Cardiac fibroblast (primary cell): ENCODE data around the gene LIN52.

Experiments
- DNase-seq, 2 donors: peaks; one replicate each; pipeline versions ENCODE4 v3.0.0 to v3.0.0-alpha.2; 2010; ENCODE audit warnings: low read depth in 2 of 2
- H3K4me3 ChIP-seq, 2 donors: replicated peaks in 1 of 2; 1 replicate in 1 of 2; 2 replicates in 1 of 2; pipeline ENCODE4 v1.5.1; 2011; ENCODE audit warnings: low read depth in 2 of 2, low read length in 2 of 2, mild to moderate bottlenecking in 2 of 2, moderate library complexity in 1 of 2
- TF ChIP-seq, protein P1 (sequence below): IDR thresholded peaks from one replicate; pipeline ENCODE4 v1.5.1; 2011; ENCODE audit warnings: low read depth, mild to moderate bottlenecking, low read length, inconsistent platforms

Gene LIN52

GRCh38 chr14:74176400-74176793 lies 91.6 kb downstream of the LIN52 start:
- H3K4me3 ChIP-seq, result no peak overlapping the region
- TF ChIP-seq, protein P1, sequence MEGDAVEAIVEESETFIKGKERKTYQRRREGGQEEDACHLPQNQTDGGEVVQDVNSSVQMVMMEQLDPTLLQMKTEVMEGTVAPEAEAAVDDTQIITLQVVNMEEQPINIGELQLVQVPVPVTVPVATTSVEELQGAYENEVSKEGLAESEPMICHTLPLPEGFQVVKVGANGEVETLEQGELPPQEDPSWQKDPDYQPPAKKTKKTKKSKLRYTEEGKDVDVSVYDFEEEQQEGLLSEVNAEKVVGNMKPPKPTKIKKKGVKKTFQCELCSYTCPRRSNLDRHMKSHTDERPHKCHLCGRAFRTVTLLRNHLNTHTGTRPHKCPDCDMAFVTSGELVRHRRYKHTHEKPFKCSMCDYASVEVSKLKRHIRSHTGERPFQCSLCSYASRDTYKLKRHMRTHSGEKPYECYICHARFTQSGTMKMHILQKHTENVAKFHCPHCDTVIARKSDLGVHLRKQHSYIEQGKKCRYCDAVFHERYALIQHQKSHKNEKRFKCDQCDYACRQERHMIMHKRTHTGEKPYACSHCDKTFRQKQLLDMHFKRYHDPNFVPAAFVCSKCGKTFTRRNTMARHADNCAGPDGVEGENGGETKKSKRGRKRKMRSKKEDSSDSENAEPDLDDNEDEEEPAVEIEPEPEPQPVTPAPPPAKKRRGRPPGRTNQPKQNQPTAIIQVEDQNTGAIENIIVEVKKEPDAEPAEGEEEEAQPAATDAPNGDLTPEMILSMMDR, result no peak
- peak; percentile 14 to 17 for DNase-seq

DNA sequence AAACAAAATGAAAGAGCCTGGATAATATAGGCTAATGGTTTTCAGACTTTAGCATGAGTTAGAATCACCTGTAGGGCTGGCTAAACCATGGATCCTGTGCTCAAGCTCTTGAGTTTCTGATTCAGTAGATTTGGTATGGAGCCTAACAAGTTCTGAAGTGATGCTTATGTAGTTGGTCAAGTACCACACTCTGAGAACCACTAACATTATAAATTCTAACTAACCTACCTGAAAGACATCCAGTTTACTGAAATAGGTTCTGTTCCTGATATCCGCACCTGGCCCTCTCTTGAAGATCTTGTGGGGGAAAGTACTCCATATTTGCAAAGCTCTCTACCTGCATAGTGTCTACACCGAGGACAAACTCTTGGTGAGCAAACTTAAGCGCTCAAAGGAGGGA lies 95.1 kb downstream of the LIN52 start:
- no peak overlapping the region for H3K4me3 ChIP-seq
- TF ChIP-seq, protein P1, result no peak
- DNase-seq, result no peak

- TF ChIP-seq, protein P1, result no peak
- H3K4me3 ChIP-seq, result no peak overlapping the region
- no peak for DNase-seq
Observed at GRCh38 chr14:74190927-74191575, 106.3 kb downstream of the LIN52 start.

GRCh38 chr14:74194506-74195274 lies 109.9 kb downstream of the LIN52 start:
- DNase-seq, result no peak
- TF ChIP-seq, protein P1, result no peak

GRCh38 chr14:74195623-74196022 lies 110.9 kb downstream of the LIN52 start:
- DNase-seq, result no peak
- H3K4me3 ChIP-seq, result no peak overlapping the region
- TF ChIP-seq, protein P1, result no peak

More at GRCh38 chr14:74194506-74195274, 109.9 kb downstream of the LIN52 start:
- no peak overlapping the region for H3K4me3 ChIP-seq

DNA sequence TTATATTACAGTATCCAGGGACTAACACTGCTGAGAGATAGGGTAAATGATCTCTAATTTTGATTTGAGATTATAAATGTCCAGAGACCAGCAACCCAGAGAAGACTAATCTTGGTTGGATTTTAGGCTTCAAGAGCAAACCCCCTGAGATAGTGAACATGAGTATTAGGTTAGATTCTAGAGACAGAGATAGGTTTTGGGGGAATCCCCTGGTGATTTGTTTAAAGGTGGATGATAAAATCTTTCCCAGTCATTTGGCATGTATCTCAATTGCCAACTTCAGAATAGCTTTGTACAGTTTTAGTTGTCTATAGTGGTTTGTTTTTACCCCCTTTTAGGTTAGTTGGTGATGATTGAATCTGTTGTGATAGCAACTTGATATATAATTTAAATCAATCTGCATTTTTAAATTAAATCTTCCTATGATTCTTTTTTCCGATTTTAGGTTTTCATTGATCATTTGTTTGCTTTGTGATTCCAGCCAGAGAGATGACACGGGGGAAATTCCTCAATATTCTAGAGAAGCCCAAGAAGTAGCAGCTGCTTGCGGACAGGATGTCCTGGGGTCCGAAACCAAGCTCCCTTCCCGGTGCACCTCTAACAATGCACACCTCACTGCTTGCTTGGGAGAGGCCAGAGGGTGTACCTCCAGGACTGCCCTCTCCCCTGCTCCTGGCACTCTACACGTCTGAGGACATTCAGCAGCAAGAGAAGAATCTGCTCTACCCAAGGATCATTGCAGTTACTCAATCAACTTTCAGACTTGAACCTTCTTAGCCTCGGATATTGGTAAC lies 113.9 kb downstream of the LIN52 start:
- TF ChIP-seq, protein P1, result no peak
- DNase-seq, result no peak
- no peak overlapping the region for H3K4me3 ChIP-seq
